SK-N-MC (cell line): ENCODE data around the gene RNF214.

Experiments used
- DNase-seq: peaks from one replicate; pipeline ENCODE4 v3.0.0-alpha.2; 2011; ENCODE audit warnings: low read depth, low spot score
- H3K27ac ChIP-seq: fragments of 200-600 bp; sonication (generic); 2 replicates; pipeline ENCODE4 v1.5.1; 2016; ENCODE audit warnings: mixed run types
- H3K36me3 ChIP-seq: fragments of 200-600 bp; sonication (generic); 2 replicates; pipeline ENCODE4 v1.6.1; 2017; ENCODE audit warnings: antibody characterized with exemption, low read length, mixed read lengths; ENCODE audit not compliant: insufficient read depth
- H3K4me3 ChIP-seq: fragments of 200-600 bp; sonication (generic); 2 replicates; pipeline ENCODE4 v1.5.1; 2016
- H3K9ac ChIP-seq: fragments of 200-600 bp; sonication (generic); 2 replicates; pipeline ENCODE4 v1.8.0; 2017; ENCODE audit warnings: mixed run types, mixed read lengths; ENCODE audit not compliant: insufficient read length
- H3K9me3 ChIP-seq: fragments of 200-600 bp; sonication (generic); 2 replicates; pipeline ENCODE4 v1.6.1; 2017; ENCODE audit warnings: low read depth, mild to moderate bottlenecking, antibody characterized with exemption, low read length, moderate library complexity, mixed read lengths
- EZH2 ChIP-seq: fragments of 200-600 bp; sonication (generic); IDR thresholded peaks from one replicate; pipeline ENCODE4 v1.6.1; 2017; ENCODE audit warnings: antibody characterized with exemption
- FOXP2 ChIP-seq: optimal IDR thresholded peaks from 2 replicates; pipeline ENCODE3; 2011; ENCODE audit warnings: mild to moderate bottlenecking, moderate library complexity; ENCODE audit not compliant: insufficient read depth; ENCODE audit errors: extremely low read length, control extremely low read depth
- POLR2AphosphoS5 ChIP-seq: IDR thresholded peaks from 2 replicates; pipeline ENCODE4 v1.6.1; 2012; ENCODE audit warnings: mild to moderate bottlenecking, low read depth, low read length, borderline replicate concordance

The RNF214 gene

DNA sequence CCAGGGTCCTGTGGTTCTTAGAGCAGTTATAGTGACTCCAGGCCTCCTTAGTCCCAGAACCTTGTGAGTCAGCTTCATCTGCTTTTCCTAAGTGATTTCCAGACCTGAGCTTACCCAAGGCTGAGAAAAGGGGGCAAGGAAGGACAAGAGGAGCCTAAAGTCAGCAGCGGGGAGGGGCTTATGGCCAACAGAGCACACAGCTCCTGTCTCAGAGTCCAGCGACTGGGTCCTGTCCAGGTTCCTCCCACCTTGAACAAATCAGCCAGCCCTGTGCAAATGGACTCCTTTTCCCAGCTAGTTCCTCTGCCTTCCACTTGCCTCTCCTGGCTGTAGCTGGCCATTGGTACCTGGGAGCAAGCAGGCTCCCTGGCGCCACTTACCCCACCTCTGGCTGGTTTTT, 72.7 kb downstream of the RNF214 start:
- no peaks in the 10 kb centered on the region for H3K9me3 ChIP-seq
- H3K9ac ChIP-seq, result no peak overlapping the region
- H3K4me3 ChIP-seq, result no peak overlapping the region
- no peaks in the 10 kb centered on the region for H3K36me3 ChIP-seq
- no peak for DNase-seq
- no peak overlapping the region for H3K27ac ChIP-seq
- TF ChIP-seq EZH2 (no peak), POLR2AphosphoS5 (no peak), FOXP2 (no peak)

DNA sequence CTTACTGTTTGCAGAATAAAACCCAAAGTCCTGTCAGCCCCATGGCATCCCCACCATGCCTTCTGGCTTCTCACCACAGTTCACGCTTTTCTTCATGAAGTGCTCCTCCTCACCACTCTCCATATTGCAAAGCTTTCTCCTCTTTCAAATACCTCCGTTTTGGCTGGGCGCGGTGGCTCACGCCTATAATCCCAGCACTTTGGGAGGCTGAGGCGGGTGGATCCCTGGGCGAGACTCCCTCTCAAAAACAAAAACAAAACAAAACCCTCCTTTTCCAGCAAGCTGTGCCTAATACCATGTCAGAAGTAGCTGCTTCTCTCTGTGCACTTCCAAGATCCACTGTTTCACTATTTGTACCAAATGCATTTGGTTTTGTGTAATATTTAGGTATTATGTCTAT, 76.8 kb downstream of the RNF214 start:
- Histone ChIP-seq H3K27ac (no peak overlapping the region), H3K36me3 (no peaks in the 10 kb centered on the region), H3K9ac (no peak overlapping the region), H3K9me3 (no peaks in the 10 kb centered on the region), H3K4me3 (no peak overlapping the region)
- TF ChIP-seq FOXP2 (no peak), POLR2AphosphoS5 (no peak), EZH2 (no peak)
- DNase-seq, result no peak

DNA sequence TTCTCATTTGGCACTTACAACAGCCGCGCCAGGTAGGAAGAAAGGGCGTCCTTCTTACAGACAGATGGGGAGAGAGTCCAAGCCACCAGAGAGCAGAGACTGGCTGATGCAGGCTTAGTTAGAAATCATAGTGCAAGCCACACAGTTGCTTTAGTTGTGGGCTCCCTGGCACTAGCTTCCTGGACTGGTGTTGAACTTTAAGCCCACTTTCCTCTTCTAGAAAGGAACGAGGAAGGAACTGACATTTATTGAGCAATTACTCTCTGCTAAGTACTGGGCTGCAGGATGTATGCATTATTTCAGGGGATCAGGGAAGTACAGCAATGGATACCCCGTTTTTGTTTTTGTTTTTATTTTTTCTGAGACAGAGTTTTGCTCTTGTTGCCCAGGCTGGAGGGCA, 80.6 kb downstream of the RNF214 start:
- Histone ChIP-seq H3K27ac (no peak overlapping the region), H3K9me3 (no peaks in the 10 kb centered on the region), H3K4me3 (no peak overlapping the region), H3K9ac (no peak overlapping the region), H3K36me3 (no peaks in the 10 kb centered on the region)
- DNase-seq, result no peak
- TF ChIP-seq POLR2AphosphoS5, result no peak
- no peak for TF ChIP-seq FOXP2
- no peak for TF ChIP-seq EZH2

DNA sequence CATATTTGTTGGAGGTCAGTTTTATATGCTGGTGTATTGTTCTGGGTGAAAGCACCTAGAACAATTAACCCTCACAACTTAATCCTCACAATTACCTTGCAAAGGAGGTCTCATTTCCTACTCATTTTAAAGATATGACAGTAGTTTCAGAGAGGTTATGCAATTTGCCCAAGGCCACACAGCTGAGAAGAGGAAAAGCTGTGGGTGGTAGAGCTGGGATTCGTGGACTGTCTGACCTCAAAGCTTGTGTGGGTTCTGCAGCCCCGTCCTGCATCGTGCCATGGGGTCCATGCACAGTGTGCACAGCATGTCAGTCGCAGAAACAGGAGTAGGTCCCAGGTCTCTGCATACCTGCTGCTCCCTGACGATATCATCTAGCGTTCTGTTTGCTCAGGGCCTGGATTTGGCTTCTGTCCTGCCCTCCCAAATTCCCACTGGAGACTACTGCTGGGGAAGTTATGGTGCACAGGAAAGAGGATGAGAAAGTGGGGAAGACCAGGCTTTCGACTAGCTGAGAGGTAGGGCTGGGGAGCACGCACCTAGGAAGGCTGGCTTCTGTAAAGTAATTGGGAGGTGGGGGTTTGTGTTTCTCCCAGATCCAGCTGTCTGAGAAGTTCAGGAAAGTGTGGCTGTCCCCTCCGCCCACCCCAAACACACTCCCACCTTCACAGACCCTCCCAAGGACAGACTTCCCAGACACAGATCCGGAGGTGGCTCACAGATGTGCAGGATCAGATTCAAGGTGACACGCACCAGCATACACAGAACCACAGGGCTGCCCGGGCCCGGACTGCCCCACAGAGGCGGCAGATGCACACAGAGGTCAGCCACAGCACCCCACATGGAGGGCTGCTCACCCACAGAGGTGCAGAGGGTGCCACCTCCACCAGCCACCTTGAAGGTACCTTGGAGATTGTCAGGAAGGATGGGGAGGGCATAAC, 81.6 kb downstream of the RNF214 start:
- no peaks in the 10 kb centered on the region for H3K36me3 ChIP-seq
- no peak overlapping the region for H3K4me3 ChIP-seq
- no peak overlapping the region for H3K9ac ChIP-seq
- H3K9me3 ChIP-seq, result no peaks in the 10 kb centered on the region
- no peak overlapping the region for H3K27ac ChIP-seq
- DNase-seq, result no peak
- no peak for TF ChIP-seq POLR2AphosphoS5
- no peak for TF ChIP-seq EZH2
- no peak for TF ChIP-seq FOXP2

DNA sequence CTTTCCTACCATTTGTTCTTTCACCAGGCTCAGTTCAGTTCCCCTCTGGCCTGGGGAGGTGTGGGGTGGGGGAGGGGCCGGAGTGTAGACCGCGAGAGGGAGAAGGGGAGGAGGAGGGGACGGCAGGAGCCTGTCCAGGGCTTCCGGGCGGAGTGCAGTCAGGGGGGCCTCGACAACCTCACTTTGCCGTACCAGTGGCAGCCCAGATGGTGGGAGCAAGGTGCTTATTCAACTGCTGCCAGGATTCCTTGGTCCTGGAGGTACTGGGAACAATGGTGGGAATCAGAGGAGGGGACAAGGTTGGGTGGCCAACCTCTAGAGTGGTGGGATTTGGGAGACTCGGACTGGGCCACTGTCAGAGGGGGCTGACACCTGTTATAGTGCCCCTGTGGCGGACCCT, 82.4 kb downstream of the RNF214 start:
- no peak overlapping the region for H3K27ac ChIP-seq
- H3K9ac ChIP-seq, result no peak overlapping the region
- TF ChIP-seq POLR2AphosphoS5 (no peak), FOXP2 (no peak), EZH2 (no peak)
- H3K9me3 ChIP-seq, result no peaks in the 10 kb centered on the region
- no peaks in the 10 kb centered on the region for H3K36me3 ChIP-seq
- peak overlapping the region; percentile 87; the same call in 1 of the 2 replicates for H3K4me3 ChIP-seq
- DNase-seq, result no peak

DNA sequence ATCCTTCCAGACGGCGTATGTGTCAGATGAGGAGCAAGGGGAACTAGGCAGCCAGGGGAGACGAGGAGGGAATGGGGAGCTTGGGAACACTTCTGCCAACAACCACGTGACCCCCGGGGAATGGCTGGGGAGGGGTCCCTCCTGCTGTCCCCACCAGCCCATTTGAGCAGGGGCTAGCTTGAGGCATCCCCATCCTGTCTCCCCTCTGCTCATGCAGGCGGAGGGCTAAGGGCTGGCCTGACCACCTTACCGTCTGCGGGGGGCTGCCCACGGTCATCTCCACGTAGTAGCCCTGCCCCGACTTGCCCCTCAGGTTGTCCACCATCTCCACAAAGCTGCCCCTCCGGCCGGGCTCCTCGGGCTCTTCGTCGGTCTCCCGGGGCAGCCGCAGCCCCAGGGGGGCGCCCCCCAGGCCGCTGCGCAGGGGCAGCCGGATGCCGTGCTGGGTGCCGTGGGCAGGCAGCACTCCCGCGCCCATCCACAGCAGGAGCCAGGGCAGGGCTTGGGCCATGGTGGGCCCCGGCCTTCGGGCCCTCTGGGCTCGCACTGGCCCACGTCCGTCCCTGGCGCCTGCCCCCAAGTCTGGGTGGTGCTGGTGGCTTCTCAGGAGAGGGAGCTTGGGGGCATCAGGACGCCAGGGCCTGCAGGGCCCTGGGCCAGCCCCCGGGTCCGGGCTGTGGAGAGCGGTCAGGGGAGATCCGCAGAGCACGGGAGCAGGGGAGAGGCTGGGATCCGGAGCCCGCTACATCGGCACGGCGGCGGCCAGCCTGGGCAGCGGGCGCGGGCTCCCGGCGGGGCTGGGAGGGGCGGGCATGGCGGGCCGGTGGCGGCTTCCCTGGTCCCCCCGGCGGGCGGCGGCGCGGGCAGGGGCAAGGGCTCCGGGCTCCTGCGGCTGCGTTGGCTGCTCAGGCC, 83.1 kb downstream of the RNF214 start:
- H3K27ac ChIP-seq, result no peak overlapping the region
- H3K36me3 ChIP-seq, result no peaks in the 10 kb centered on the region
- H3K9me3 ChIP-seq, result no peaks in the 10 kb centered on the region
- H3K9ac ChIP-seq, result peak overlapping the region; percentile 52
- TF ChIP-seq EZH2 (no peak), POLR2AphosphoS5 (no peak), FOXP2 (no peak)
- peak overlapping the region; percentile 87 for H3K4me3 ChIP-seq
- DNase-seq, result no peak

DNA sequence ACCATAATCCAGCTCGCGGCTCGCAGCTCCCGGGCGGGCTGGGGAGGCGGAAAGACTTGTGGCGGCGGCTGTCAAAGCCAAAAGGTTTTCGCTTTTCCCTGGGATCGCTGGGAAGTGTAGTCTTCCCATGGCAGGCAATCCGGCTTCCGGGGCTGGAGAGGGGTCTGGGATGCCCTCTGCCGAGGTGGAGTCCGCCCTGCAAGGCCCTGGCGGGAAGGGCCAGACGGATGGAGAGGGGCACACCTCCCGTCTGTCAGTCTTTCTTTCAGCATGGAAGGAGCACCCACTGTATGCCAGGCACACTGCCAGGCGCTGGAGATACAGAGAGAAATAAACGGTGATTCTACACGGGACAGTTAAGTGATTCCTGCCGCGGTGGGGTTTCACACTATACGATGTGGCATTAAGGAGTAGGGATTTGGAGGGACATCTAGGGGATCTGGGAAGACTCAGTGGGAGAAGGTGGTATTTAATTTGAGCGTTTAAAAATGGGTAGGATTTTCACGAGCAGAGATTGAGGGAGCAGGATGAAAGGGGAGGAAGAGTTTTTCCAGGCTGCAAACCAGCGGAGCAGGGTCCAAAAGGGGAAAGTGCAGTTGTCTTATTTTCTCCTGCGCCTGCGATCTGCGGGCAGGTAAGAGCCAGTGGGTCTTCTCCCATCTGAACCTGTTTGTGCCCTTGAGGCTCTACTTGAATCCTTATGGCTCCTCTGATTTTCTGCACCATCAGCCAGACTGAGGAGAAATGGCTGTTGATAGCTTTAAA, 83.9 kb downstream of the RNF214 start, which contains the start of gene BACE1:
Gene BACE1 (minus strand): TSS at position 60 of the 765 bp plus-strand sequence. CDS start 461 bp downstream, outside the sequence.
- H3K9ac ChIP-seq, result peak within 1 kb of the TSS; percentile 52
- no peaks in the 10 kb centered on the region for H3K9me3 ChIP-seq
- no peaks in the 10 kb centered on the region for H3K36me3 ChIP-seq
- DNase-seq, result no peak
- no peak within 1 kb of the TSS for H3K27ac ChIP-seq
- peak within 1 kb of the TSS; percentile 87 for H3K4me3 ChIP-seq
- TF ChIP-seq POLR2AphosphoS5, result peak; percentile 34; the same call in 1 of the 2 replicates
- no peak for TF ChIP-seq EZH2
- TF ChIP-seq FOXP2, result no peak
